MM.1S (cell line): ENCODE measurements around the gene CYFIP1.

Source experiments
- DNase-seq: peaks from one replicate; pipeline ENCODE4 v3.0.0-alpha.2; 2015
- H2AFZ ChIP-seq: fragments of 300-600 bp; sonication (generic); 2 replicates; pipeline ENCODE4 v1.6.0; 2016; ENCODE audit warnings: antibody characterized with exemption, low read length
- H3F3A ChIP-seq: fragments of 300-600 bp; sonication (generic); 2 replicates; pipeline ENCODE4 v1.6.1; 2016; ENCODE audit warnings: mild to moderate bottlenecking, antibody characterized with exemption, low read length, moderate library complexity, mixed read lengths; ENCODE audit not compliant: insufficient read depth
- H3K27ac ChIP-seq: fragments of 300-600 bp; sonication (generic); 2 replicates; pipeline ENCODE4 v1.5.1; 2016; ENCODE audit warnings: mild to moderate bottlenecking, low read length
- H3K27me3 ChIP-seq: fragments of 300-600 bp; sonication (generic); replicated peaks from 2 replicates; pipeline ENCODE4 v1.6.0; 2016; ENCODE audit warnings: low read length; ENCODE audit not compliant: insufficient read depth
- H3K36me3 ChIP-seq: fragments of 300-600 bp; sonication (generic); replicated peaks from 2 replicates; pipeline ENCODE4 v1.6.1; 2016; ENCODE audit warnings: mild to moderate bottlenecking, low read length, mixed read lengths; ENCODE audit not compliant: insufficient read depth
- H3K4me1 ChIP-seq: fragments of 300-600 bp; sonication (generic); 2 replicates; pipeline ENCODE4 v1.6.1; 2016; ENCODE audit warnings: low read length, mixed read lengths
- H3K4me2 ChIP-seq: fragments of 300-600 bp; sonication (generic); 2 replicates; pipeline ENCODE4 v1.6.0; 2016; ENCODE audit warnings: low read depth, low read length
- H3K4me3 ChIP-seq: fragments of 300-600 bp; sonication (generic); 2 replicates; pipeline ENCODE4 v1.5.1; 2016; ENCODE audit warnings: low read length, mixed read lengths
- H3K79me2 ChIP-seq: fragments of 300-600 bp; sonication (generic); 2 replicates; pipeline ENCODE4 v1.6.1; 2016; ENCODE audit warnings: mixed run types, low read length, mixed read lengths
- H3K9ac ChIP-seq: fragments of 300-600 bp; sonication (generic); 2 replicates; pipeline ENCODE4 v1.6.1; 2016; ENCODE audit warnings: low read length, mixed read lengths
- H3K9me2 ChIP-seq: fragments of 300-600 bp; sonication (generic); replicated peaks from 2 replicates; pipeline ENCODE4 v1.6.1; 2016; ENCODE audit warnings: mild to moderate bottlenecking, low read length, mixed read lengths; ENCODE audit not compliant: insufficient read depth
- H3K9me3 ChIP-seq: fragments of 300-600 bp; sonication (generic); replicated peaks from 2 replicates; pipeline ENCODE4 v1.6.1; 2016; ENCODE audit warnings: mild to moderate bottlenecking, low read length, mixed read lengths; ENCODE audit not compliant: insufficient read depth
- H4K20me1 ChIP-seq: fragments of 300-600 bp; sonication (generic); 2 replicates; pipeline ENCODE4 v1.6.1; 2016; ENCODE audit warnings: mild to moderate bottlenecking, low read length, moderate library complexity, mixed read lengths; ENCODE audit not compliant: insufficient read depth
- CTCF ChIP-seq: fragments of 300-600 bp; sonication (generic); IDR thresholded peaks from 2 replicates; pipeline ENCODE4 v1.5.1; 2016; ENCODE audit warnings: antibody characterized with exemption, low read length, mixed read lengths
- EZH2 ChIP-seq: fragments of 300-600 bp; sonication (generic); optimal IDR thresholded peaks from 2 replicates; pipeline ENCODE3; 2017; ENCODE audit warnings: low read depth, mild to moderate bottlenecking, antibody characterized with exemption, low read length, mixed read lengths
- EZH2phosphoT487 ChIP-seq: fragments of 300-600 bp; sonication (generic); IDR thresholded peaks from 2 replicates; pipeline ENCODE4 v1.6.1; 2018; ENCODE audit warnings: antibody characterized with exemption, low read length

CYFIP1 gene

DNA sequence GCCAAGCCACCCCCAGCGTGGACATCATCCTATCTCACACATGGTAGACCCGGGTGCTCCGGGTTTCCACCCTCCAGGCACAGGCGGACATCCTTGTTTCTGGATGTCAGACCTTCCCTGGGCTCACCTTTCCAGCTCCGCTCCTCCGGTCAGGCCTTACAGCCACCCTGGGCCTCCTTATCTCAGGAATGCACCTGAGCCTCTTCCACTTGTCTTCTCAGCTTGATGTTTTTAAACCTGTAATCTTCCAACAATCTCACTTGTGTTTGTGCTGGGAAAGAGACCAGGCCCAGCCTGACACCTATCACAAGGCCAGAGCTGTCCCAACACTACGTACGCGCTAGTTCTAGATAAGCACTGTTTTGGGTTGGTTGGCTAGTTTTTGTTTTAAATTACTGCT, 87.8 kb downstream of the CYFIP1 start:
- Histone ChIP-seq H3K27me3 (no peaks in the 10 kb centered on the region), H3K4me2 (no peak overlapping the region), H2AFZ (no peak overlapping the region), H4K20me1 (no peaks in the 10 kb centered on the region), H3K4me3 (no peak overlapping the region), H3K79me2 (no peaks in the 10 kb centered on the region), H3K27ac (no peak overlapping the region), H3K9me3 (no peaks in the 10 kb centered on the region), H3K9ac (no peak overlapping the region), H3F3A (no peaks in the 10 kb centered on the region), H3K4me1 (no peaks in the 10 kb centered on the region), H3K36me3 (no peaks in the 10 kb centered on the region), H3K9me2 (no peaks in the 10 kb centered on the region)
- TF ChIP-seq EZH2 (no peak), EZH2phosphoT487 (no peak), CTCF (no peak)
- no peak for DNase-seq

- Histone ChIP-seq H3K27me3 (no peaks in the 10 kb centered on the region), H3F3A (no peaks in the 10 kb centered on the region), H3K4me1 (no peaks in the 10 kb centered on the region), H3K9me2 (no peaks in the 10 kb centered on the region), H2AFZ (no peak overlapping the region), H3K36me3 (no peaks in the 10 kb centered on the region), H4K20me1 (no peaks in the 10 kb centered on the region), H3K27ac (no peak overlapping the region), H3K4me3 (no peak overlapping the region), H3K79me2 (no peaks in the 10 kb centered on the region), H3K9ac (no peak overlapping the region), H3K9me3 (no peaks in the 10 kb centered on the region), H3K4me2 (no peak overlapping the region)
- no peak for DNase-seq
- TF ChIP-seq EZH2 (no peak), CTCF (no peak), EZH2phosphoT487 (no peak)
These were observed 88.5 kb downstream of the CYFIP1 start for GRCh38 chr15:22891426-22892210.

- TF ChIP-seq EZH2phosphoT487 (no peak), CTCF (no peak), EZH2 (no peak)
These were observed 89.9 kb downstream of the CYFIP1 start for GRCh38 chr15:22890296-22890695.

More at GRCh38 chr15:22890296-22890695, 89.9 kb downstream of the CYFIP1 start:
- no peak for DNase-seq
- no peak overlapping the region for H3K4me3 ChIP-seq
- no peak overlapping the region for H2AFZ ChIP-seq
- no peaks in the 10 kb centered on the region for H3K9me3 ChIP-seq
- H3K4me2 ChIP-seq, result no peak overlapping the region
- no peaks in the 10 kb centered on the region for H3F3A ChIP-seq
- H4K20me1 ChIP-seq, result no peaks in the 10 kb centered on the region
- H3K27me3 ChIP-seq, result no peaks in the 10 kb centered on the region
- no peaks in the 10 kb centered on the region for H3K4me1 ChIP-seq
- H3K79me2 ChIP-seq, result no peaks in the 10 kb centered on the region
- no peaks in the 10 kb centered on the region for H3K36me3 ChIP-seq
- H3K9me2 ChIP-seq, result no peaks in the 10 kb centered on the region
- no peak overlapping the region for H3K9ac ChIP-seq
- no peak overlapping the region for H3K27ac ChIP-seq
